Body of pancreas (tissue), 4 donors: ENCODE data around the gene TTLL11.

Experiments used
- CTCF ChIP-seq, 7 experiments: fragments of 450-650 bp in 4 of 7; fragments of 200-600 bp in 3 of 7; sonication (generic) in 3 of 7; IDR thresholded peaks; one replicate each; pipeline ENCODE4 v1.5.1; 2016 to 2019; ENCODE audit warnings: antibody characterized with exemption in 7 of 7
- POLR2A ChIP-seq, 3 donors: fragments of 450-650 bp; IDR thresholded peaks; one replicate each; pipeline ENCODE4 v1.6.1; 2016; ENCODE audit warnings: antibody characterized with exemption in 3 of 3, mild to moderate bottlenecking in 2 of 3

DNA sequence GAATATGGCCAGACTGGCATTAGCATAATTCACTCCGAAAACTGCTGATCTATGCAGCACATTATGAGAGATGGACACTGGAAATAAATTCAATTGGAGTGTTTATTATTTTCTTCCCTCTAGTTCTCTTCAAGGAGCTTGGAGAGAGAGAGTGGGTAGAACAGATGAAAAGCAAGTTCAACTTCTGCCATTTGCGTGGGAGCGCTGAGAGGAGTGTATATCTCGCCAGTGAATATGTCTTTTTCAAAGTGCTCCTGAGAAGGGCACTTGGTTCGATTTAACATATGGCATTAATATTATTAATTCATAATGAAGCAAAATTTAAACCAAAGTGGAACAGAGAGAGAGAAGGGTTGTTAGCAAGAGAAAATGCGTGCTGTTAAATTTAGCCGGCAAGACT, 227.2 kb downstream of the TTLL11 start:
- no peak for TF ChIP-seq CTCF (IDR thresholded peaks at IDR 0.05)
- TF ChIP-seq POLR2A (IDR thresholded peaks at IDR 0.05): no peak
